Activated CD4-positive, alpha-beta T cell treated with anti-CD3 and anti-CD28 coated beads, Interleukin-2, amount 10 ng/mL, durations not matched to agents 7 days and 5 days (primary cell): ENCODE measurements around the gene ENAM. TPM values are rescaled to one million over a fixed set of nuclear protein-coding genes. Genes with fewer than 3 reads are reported as not detected.

ENCODE experiments used
- CTCF ChIA-PET: fragments of 350-600 bp; sonication (Branson Sonifier 250); formaldehyde crosslinking; loops from one replicate; lab custom pipeline; 2021; ENCODE audit warnings: antibody characterized with exemption; lab: Charles Lee
- POLR2A ChIA-PET: fragments of 350-600 bp; sonication (Branson Sonifier 250); formaldehyde crosslinking; loops from one replicate; lab custom pipeline; 2021; ENCODE audit warnings: antibody characterized with exemption; lab: Charles Lee
- DNase-seq: peaks from one replicate; pipeline ENCODE4 v3.0.0-alpha.2; 2020
- H3K27ac Mint-ChIP-seq: one replicate; pipeline ENCODE4 v1.8.0; 2021; ENCODE audit warnings: mild to moderate bottlenecking, moderate library complexity, mixed read lengths
- H3K27me3 Mint-ChIP-seq: one replicate; pipeline ENCODE4 v1.8.0; 2021; ENCODE audit warnings: mixed read lengths
- H3K36me3 Mint-ChIP-seq: one replicate; pipeline ENCODE4 v1.8.0; 2021; ENCODE audit warnings: low read depth, mixed read lengths
- H3K4me1 Mint-ChIP-seq: one replicate; pipeline ENCODE4 v1.8.0; 2021; ENCODE audit warnings: mixed read lengths
- H3K4me3 Mint-ChIP-seq: one replicate; pipeline ENCODE4 v1.8.0; 2021; ENCODE audit warnings: mild to moderate bottlenecking, moderate library complexity, mixed read lengths
- H3K9me3 Mint-ChIP-seq: one replicate; pipeline ENCODE4 v1.8.0; 2021; ENCODE audit warnings: mixed read lengths
- total RNA-seq, 2 experiments: library from RNA; stranded (reverse); gene quantifications; one replicate each; pipeline ENCODE4 v1.2.3, GENCODE V29; 2021

ENAM gene
- total RNA-seq, 2 experiments from 2014 or later = 0.46 TPM; not detected in 1

- POLR2A ChIA-PET = no interaction called here
- CTCF ChIA-PET = no interaction called here
- no peak for DNase-seq
- Mint-ChIP-seq H3K4me3 (no peak overlapping the region), H3K36me3 (no peaks in the 10 kb centered on the region), H3K9me3 (no peaks in the 10 kb centered on the region), H3K27ac (no peak overlapping the region), H3K27me3 (peaks cover 14% of the 10 kb centered on the region), H3K4me1 (no peaks in the 10 kb centered on the region)
Observed at GRCh38 chr4:70606459-70606858, 22.1 kb upstream of the ENAM start.

GRCh38 chr4:70607334-70607853, 21.1 kb upstream of the ENAM start:
- Mint-ChIP-seq H3K36me3 (no peaks in the 10 kb centered on the region), H3K4me1 (no peaks in the 10 kb centered on the region), H3K27me3 (peaks cover 15% of the 10 kb centered on the region), H3K9me3 (no peaks in the 10 kb centered on the region), H3K4me3 (no peak overlapping the region), H3K27ac (no peak overlapping the region)
- DNase-seq = no peak
- ChIA-PET CTCF (no interaction called here), POLR2A (no interaction called here)

DNA sequence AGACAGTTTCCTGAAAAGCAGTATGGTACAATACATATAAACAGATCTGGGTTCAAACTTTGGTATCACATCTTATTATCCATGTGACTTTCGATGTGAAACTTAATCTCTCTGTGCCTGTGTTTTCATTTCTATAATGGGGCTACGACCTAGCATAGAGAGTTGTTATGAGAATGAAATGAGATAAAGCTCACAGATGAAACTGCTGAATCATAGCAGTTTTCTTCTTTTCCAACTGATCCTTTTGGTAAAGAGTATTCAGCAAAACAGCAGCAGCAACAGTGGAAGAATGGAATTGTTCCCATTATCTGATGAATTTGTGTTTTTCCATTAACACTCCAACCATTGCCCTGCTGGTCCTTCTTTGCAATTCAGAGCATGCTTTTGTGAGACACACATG, 20.2 kb upstream of the ENAM start:
- Mint-ChIP-seq H3K36me3 (no peaks in the 10 kb centered on the region), H3K27me3 (peaks cover 22% of the 10 kb centered on the region), H3K4me3 (no peak overlapping the region), H3K9me3 (no peaks in the 10 kb centered on the region), H3K4me1 (peaks cover 2% of the 10 kb centered on the region), H3K27ac (no peak overlapping the region)
- ChIA-PET CTCF (no interaction called here), POLR2A (no interaction called here)
- no peak for DNase-seq

DNA sequence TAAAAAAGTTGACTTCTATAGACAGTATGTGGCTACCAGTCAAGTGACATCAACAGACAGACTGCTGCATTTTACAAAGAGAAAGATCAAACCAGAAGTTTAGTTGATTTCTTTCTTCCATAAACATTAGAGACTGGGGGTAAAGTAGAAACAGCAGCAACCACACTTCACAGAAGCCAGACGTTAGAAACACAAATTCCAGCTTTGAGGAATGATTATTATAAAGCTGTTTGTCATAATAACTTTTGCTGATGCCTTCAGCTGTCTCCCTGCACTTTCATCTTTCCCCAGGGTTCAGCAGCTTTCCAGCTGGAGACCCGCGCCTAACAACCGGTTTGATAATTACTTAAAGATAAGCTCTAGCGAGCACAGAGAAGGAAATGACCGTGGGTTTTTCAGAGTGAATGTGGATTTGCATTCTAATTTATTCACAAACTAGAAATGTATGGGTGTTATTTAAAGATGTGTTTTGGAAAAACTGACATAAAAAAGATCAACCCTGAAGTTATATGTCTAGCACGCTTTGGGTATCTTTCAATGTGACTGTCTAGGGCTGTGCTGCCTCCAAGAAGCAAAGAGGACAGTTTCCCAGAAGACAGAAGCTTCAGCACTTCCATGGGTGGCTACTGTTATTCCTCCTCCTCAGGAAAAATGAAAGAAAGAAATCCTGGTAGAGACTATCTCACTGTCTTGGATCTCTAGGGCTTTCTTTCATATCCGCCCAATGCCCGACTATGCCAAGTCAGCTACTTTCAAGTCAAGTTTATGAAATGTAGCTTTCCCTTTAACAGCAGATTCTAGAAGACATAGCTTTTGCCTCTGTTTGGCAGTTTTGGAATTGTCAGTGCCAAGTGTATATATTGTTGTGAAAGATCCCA, 15.0 kb upstream of the ENAM start:
- ChIA-PET POLR2A (no interaction called here), CTCF (no interaction called here)
- peaks cover 26% of the 10 kb centered on the region for H3K27me3 Mint-ChIP-seq
- no peaks in the 10 kb centered on the region for H3K9me3 Mint-ChIP-seq
- no peak overlapping the region for H3K4me3 Mint-ChIP-seq
- H3K36me3 Mint-ChIP-seq = no peaks in the 10 kb centered on the region
- no peak for DNase-seq
- H3K4me1 Mint-ChIP-seq = peaks cover 10% of the 10 kb centered on the region
- H3K27ac Mint-ChIP-seq = no peak overlapping the region

GRCh38 chr4:70614184-70614555, 14.4 kb upstream of the ENAM start:
- no peak for DNase-seq
- POLR2A ChIA-PET = no interaction called here
- H3K4me3 Mint-ChIP-seq = no peak overlapping the region
- no peak overlapping the region for H3K27ac Mint-ChIP-seq
- H3K36me3 Mint-ChIP-seq = no peaks in the 10 kb centered on the region
- CTCF ChIA-PET = no interaction called here
- H3K4me1 Mint-ChIP-seq = peaks cover 10% of the 10 kb centered on the region
- no peaks in the 10 kb centered on the region for H3K9me3 Mint-ChIP-seq
- peaks cover 25% of the 10 kb centered on the region for H3K27me3 Mint-ChIP-seq

DNA sequence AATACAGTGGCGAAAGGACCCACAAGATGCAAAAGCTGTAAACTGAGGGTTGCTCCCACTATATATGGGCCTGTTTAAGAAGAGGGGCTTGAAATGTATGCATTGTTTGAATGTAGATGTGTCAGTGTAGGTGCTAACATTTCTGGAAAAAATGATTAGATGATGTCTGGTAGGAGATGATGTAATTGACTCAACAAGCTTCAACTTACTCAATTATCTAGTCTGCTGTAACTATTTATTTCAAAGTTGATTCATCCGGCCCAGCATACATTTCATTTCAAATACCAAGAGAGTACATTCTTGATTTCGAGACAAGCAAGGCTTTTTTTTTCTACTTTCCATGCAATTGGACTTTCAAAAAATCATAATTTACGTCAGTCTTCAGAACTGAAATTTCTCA, 9.3 kb upstream of the ENAM start:
- H3K4me3 Mint-ChIP-seq = no peak overlapping the region
- no peaks in the 10 kb centered on the region for H3K4me1 Mint-ChIP-seq
- H3K27ac Mint-ChIP-seq = no peak overlapping the region
- CTCF ChIA-PET = no interaction called here
- POLR2A ChIA-PET = no interaction called here
- H3K9me3 Mint-ChIP-seq = no peaks in the 10 kb centered on the region
- no peak for DNase-seq
- H3K27me3 Mint-ChIP-seq = peaks cover 6% of the 10 kb centered on the region
- H3K36me3 Mint-ChIP-seq = no peaks in the 10 kb centered on the region

DNA sequence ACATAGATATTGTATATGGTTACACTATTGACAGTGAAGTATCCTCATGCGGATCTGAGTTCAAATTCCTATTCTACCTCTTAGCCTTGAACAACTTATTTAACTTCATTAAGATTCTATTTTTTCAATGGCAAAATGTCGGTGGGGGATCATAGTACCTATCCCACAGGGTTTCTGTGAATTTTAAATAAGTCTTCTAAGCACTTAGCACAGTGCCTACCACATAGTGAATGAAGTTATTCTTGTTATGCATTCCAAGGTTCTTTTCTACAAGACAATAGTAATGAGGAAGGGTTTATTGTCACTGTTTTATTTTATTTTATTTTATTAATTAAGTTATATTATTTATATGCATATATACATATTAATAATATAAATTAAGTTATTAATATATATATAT, 8.8 kb upstream of the ENAM start:
- no peaks in the 10 kb centered on the region for H3K9me3 Mint-ChIP-seq
- H3K27ac Mint-ChIP-seq = no peak overlapping the region
- H3K4me3 Mint-ChIP-seq = no peak overlapping the region
- ChIA-PET POLR2A (no interaction called here), CTCF (no interaction called here)
- H3K27me3 Mint-ChIP-seq = peaks cover 4% of the 10 kb centered on the region
- H3K4me1 Mint-ChIP-seq = no peaks in the 10 kb centered on the region
- H3K36me3 Mint-ChIP-seq = no peaks in the 10 kb centered on the region
- no peak for DNase-seq

DNA sequence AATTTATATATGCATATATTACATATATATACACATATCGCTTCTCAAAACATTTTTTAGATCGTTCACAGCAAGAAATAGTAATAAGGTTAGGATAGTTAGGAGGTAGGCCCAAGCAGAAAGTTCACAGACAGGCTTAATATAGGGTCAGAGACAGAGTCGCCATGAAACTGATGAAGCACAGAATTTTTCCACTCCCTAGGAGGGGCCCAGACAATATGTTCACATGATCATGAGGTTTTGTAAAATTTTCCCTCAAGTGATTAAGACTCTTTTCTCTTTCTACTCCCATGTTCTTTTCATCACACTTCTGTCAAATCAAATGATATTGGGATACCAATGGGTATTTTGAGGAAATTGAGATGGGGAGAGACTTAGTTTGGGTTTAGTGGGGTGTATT, 5.2 kb upstream of the ENAM start:
- no peaks in the 10 kb centered on the region for H3K4me1 Mint-ChIP-seq
- H3K27me3 Mint-ChIP-seq = no peaks in the 10 kb centered on the region
- no peak overlapping the region for H3K27ac Mint-ChIP-seq
- ChIA-PET CTCF (no interaction called here), POLR2A (no interaction called here)
- no peak overlapping the region for H3K4me3 Mint-ChIP-seq
- peak; percentile 43 for DNase-seq
- H3K9me3 Mint-ChIP-seq = no peaks in the 10 kb centered on the region
- no peaks in the 10 kb centered on the region for H3K36me3 Mint-ChIP-seq

- no peak for DNase-seq
- ChIA-PET POLR2A (no interaction called here), CTCF (no interaction called here)
- H3K27me3 Mint-ChIP-seq = peaks cover 1% of the 10 kb centered on the region
- H3K9me3 Mint-ChIP-seq = no peaks in the 10 kb centered on the region
- H3K27ac Mint-ChIP-seq = no peak overlapping the region
- H3K4me1 Mint-ChIP-seq = peaks cover 2% of the 10 kb centered on the region
- no peaks in the 10 kb centered on the region for H3K36me3 Mint-ChIP-seq
- H3K4me3 Mint-ChIP-seq = no peak overlapping the region
Observed at GRCh38 chr4:70624226-70624793, 4.2 kb upstream of the ENAM start.

- H3K4me3 Mint-ChIP-seq = no peak overlapping the region
- H3K9me3 Mint-ChIP-seq = no peaks in the 10 kb centered on the region
- POLR2A ChIA-PET = interaction anchor here (0.6 kb wide), 1 partner anchor 366 kb away, joined by 3 read pairs; the partner anchor contains the start of gene DCK
- H3K4me1 Mint-ChIP-seq = peaks cover 2% of the 10 kb centered on the region
- H3K27ac Mint-ChIP-seq = no peak overlapping the region
- H3K27me3 Mint-ChIP-seq = peaks cover 3% of the 10 kb centered on the region
- CTCF ChIA-PET = interaction anchor here (0.6 kb wide), 1 partner anchor 146 kb away, joined by 3 read pairs; no protein-coding TSS in a partner anchor
- DNase-seq = no peak
- H3K36me3 Mint-ChIP-seq = no peaks in the 10 kb centered on the region
Observed at GRCh38 chr4:70627620-70628019, 924 bp upstream of the ENAM start.

DNA sequence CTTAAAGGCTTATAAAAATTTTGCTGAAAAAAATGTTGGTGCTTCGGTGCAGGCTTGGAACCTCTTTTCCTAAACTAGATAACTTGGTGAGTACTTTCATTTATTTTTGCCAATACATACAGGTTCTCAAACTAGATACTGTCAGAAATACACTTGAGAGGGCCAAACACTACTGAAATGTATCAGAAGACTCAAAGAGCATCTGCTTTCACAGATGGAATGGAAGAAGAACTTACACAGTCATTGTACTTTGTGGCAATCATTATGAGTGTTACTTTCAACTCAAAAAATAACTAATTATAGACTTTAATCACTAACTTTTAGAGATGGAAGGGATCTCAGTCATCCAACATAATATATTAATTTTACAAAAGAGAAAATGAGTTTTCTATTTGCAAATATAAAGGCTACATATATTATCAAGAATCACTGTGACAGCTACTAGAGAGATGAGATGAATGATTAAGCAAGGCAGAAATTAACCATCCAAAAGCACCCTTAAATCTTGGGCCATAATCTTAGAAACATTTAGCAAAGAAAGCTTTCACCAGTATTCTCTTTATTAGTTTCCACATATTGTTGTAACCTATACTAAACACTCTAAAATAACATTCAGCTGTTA, 1.0 kb downstream of the ENAM start:
- Mint-ChIP-seq H3K9me3 (no peaks in the 10 kb centered on the region), H3K27ac (no peak overlapping the region), H3K4me1 (peaks cover 2% of the 10 kb centered on the region), H3K27me3 (peaks cover 10% of the 10 kb centered on the region), H3K4me3 (no peak overlapping the region), H3K36me3 (no peaks in the 10 kb centered on the region)
- DNase-seq = no peak
- CTCF ChIA-PET = no interaction called here
- POLR2A ChIA-PET = no interaction called here

- no peak for DNase-seq
- peaks cover 2% of the 10 kb centered on the region for H3K4me1 Mint-ChIP-seq
- ChIA-PET CTCF (no interaction called here), POLR2A (no interaction called here)
- no peaks in the 10 kb centered on the region for H3K9me3 Mint-ChIP-seq
- no peak overlapping the region for H3K4me3 Mint-ChIP-seq
- H3K27ac Mint-ChIP-seq = no peak overlapping the region
- no peaks in the 10 kb centered on the region for H3K36me3 Mint-ChIP-seq
- H3K27me3 Mint-ChIP-seq = peaks cover 10% of the 10 kb centered on the region
Observed at GRCh38 chr4:70630162-70630561, 1.6 kb downstream of the ENAM start.

DNA sequence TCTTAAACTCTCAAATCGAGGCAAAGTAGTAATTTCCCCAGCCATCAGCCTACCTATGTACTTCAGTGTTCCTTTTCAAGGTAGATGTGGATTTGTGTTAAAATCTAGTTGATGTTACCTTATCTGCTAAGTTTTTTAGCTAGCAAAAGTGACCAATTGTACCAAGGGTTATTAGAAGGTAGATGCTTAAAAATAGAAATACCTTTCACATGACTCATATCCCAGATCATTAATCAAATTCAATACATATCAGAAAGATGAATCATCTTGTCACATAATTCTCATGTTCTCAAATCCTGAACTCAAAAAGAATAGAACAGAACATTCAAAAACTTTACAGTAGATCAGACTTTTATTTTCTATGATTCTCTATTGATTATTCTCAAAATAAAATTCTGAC, 3.5 kb downstream of the ENAM start:
- no peak overlapping the region for H3K27ac Mint-ChIP-seq
- H3K4me1 Mint-ChIP-seq = peaks cover 2% of the 10 kb centered on the region
- H3K4me3 Mint-ChIP-seq = no peak overlapping the region
- ChIA-PET CTCF (no interaction called here), POLR2A (no interaction called here)
- DNase-seq = no peak
- no peaks in the 10 kb centered on the region for H3K36me3 Mint-ChIP-seq
- peaks cover 10% of the 10 kb centered on the region for H3K27me3 Mint-ChIP-seq
- no peaks in the 10 kb centered on the region for H3K9me3 Mint-ChIP-seq
